Loucy (cell line): ENCODE data around the gene CLSTN3.

Source experiments
- EZH2phosphoT487 ChIP-seq: fragments of 200-600 bp; IDR thresholded peaks from 2 replicates; pipeline ENCODE4 v1.6.1; 2018; ENCODE audit warnings: antibody characterized with exemption, mild to moderate bottlenecking, moderate library complexity, borderline replicate concordance
- TF ChIP-seq, protein P1 (sequence below): fragments of 200-600 bp; sonication (generic); conservative IDR thresholded peaks from 2 replicates; pipeline ENCODE4 v1.5.1; 2014; ENCODE audit warnings: mild to moderate bottlenecking, antibody characterized with exemption, low read length

DNA sequence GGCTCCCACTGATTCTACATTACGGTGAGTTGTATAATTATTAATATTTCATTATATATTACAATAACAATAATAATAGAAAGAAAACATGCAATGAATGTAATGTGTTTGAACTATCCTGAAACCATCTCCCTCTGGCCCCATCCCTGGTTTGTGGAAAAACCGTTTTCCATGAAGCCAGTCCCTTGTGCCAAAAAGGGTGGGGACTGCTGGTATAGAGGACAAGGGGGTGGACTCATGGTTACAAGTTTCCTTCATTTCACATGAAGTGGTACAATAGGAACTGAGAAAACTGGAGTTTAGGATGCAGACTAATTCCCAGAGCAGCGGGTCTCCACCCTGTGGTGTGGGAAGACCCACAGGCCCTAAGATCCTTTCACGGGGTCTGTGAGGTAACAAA is 18.1 kb upstream of the CLSTN3 start:
- TF ChIP-seq, protein P1, sequence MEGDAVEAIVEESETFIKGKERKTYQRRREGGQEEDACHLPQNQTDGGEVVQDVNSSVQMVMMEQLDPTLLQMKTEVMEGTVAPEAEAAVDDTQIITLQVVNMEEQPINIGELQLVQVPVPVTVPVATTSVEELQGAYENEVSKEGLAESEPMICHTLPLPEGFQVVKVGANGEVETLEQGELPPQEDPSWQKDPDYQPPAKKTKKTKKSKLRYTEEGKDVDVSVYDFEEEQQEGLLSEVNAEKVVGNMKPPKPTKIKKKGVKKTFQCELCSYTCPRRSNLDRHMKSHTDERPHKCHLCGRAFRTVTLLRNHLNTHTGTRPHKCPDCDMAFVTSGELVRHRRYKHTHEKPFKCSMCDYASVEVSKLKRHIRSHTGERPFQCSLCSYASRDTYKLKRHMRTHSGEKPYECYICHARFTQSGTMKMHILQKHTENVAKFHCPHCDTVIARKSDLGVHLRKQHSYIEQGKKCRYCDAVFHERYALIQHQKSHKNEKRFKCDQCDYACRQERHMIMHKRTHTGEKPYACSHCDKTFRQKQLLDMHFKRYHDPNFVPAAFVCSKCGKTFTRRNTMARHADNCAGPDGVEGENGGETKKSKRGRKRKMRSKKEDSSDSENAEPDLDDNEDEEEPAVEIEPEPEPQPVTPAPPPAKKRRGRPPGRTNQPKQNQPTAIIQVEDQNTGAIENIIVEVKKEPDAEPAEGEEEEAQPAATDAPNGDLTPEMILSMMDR = no peak
- no peak for TF ChIP-seq EZH2phosphoT487
